GM12878 (cell line): ENCODE results near the gene SFN. TPM values are rescaled to one million over a fixed set of nuclear protein-coding genes. Genes with fewer than 3 reads are reported as not detected.

Experiments
- CBFB ChIP-seq: IDR thresholded peaks from 2 replicates; pipeline ENCODE4 v1.6.1; 2016; ENCODE audit warnings: antibody characterized with exemption, low read depth
- CEBPZ ChIP-seq: fragments of 150-350 bp; IDR thresholded peaks from 2 replicates; pipeline ENCODE4 v1.6.1; 2016; ENCODE audit warnings: low read depth, low read length
- FOXK2 ChIP-seq: fragments of 450-650 bp; IDR thresholded peaks from 2 replicates; pipeline ENCODE4 v1.6.1; 2017; ENCODE audit warnings: mild to moderate bottlenecking, moderate library complexity
- HDAC6 ChIP-seq: fragments of 200-600 bp; sonication (generic); IDR thresholded peaks from one replicate; pipeline ENCODE4 v1.8.0; 2017; ENCODE audit warnings: antibody characterized with exemption; ENCODE audit not compliant: unreplicated experiment
- IKZF2 ChIP-seq, 2 experiments: fragments of 450-650 bp; IDR thresholded peaks; 2 replicates each; pipeline ENCODE4 v1.6.1; 2017; ENCODE audit warnings: mild to moderate bottlenecking in 2 of 2, moderate library complexity in 2 of 2
- MTA3 ChIP-seq: IDR thresholded peaks from 2 replicates; pipeline ENCODE4 v1.6.1; 2012; ENCODE audit warnings: low read length, inconsistent platforms, borderline replicate concordance
- NFXL1 ChIP-seq: fragments of 450-650 bp; IDR thresholded peaks from 2 replicates; pipeline ENCODE4 v1.6.1; 2017; ENCODE audit warnings: antibody characterized with exemption, mild to moderate bottlenecking, borderline replicate concordance
- NFYB ChIP-seq: IDR thresholded peaks from 2 replicates; pipeline ENCODE4 v1.6.1; 2011; ENCODE audit warnings: low read depth, mild to moderate bottlenecking, low read length, improper control_type of control experiment, moderate library complexity; ENCODE audit not compliant: insufficient read depth
- RELA ChIP-seq: fragments of 450-650 bp; IDR thresholded peaks from 2 replicates; pipeline ENCODE4 v1.8.0; 2014; ENCODE audit warnings: borderline replicate concordance; ENCODE audit not compliant: partially characterized antibody
- SREBF1 ChIP-seq: IDR thresholded peaks from 2 replicates; pipeline ENCODE4 v1.6.1; 2012; ENCODE audit warnings: mild to moderate bottlenecking, low read length
- SRF ChIP-seq, 2 experiments: IDR thresholded peaks; 2 replicates each; pipeline ENCODE4 v1.6.1; 2011; ENCODE audit warnings: low read depth in 2 of 2, low read length in 2 of 2, mild to moderate bottlenecking in 1 of 2, moderate library complexity in 1 of 2
- SUPT20H ChIP-seq: IDR thresholded peaks from 2 replicates; pipeline ENCODE4 v1.6.1; 2011; ENCODE audit warnings: low read depth, mild to moderate bottlenecking, low read length, moderate library complexity, borderline replicate concordance; ENCODE audit not compliant: control insufficient read depth
- YBX1 ChIP-seq: fragments of 450-650 bp; IDR thresholded peaks from 2 replicates; pipeline ENCODE4 v1.6.1; 2016; ENCODE audit warnings: antibody characterized with exemption
- ZZZ3 ChIP-seq: IDR thresholded peaks from 2 replicates; pipeline ENCODE4 v1.6.1; 2011; ENCODE audit warnings: low read depth; ENCODE audit not compliant: control insufficient read depth, insufficient read length
- polyA plus RNA-seq, 11 experiments: library from polyadenylated mRNA; depleted of rRNA in 4 of 11; unstranded in 6 of 11; stranded (reverse) in 5 of 11; fragments of >200 nt; fragmentation: Nextera tagmentation in 4 of 11; fragmentation: Illumina TruSeq in 1 of 11; extraction: Ambion mirVana in 4 of 11; extraction: Trizol in 1 of 11; gene quantifications; 1 replicate in 1 of 11; 2 replicates in 10 of 11; pipeline versions ENCODE4 v1.2.1 to v1.2.3, GENCODE V29; 2011 to 2016; ENCODE audit warnings: inconsistent platforms in 2 of 11, missing spikeins in 2 of 11, low read depth in 1 of 11
- total RNA-seq, 4 experiments: library from RNA; depleted of rRNA in 3 of 4; stranded (reverse); fragments of >200 nt in 3 of 4; fragmentation: Illumina TruSeq in 1 of 4; extraction: Trizol in 1 of 4; gene quantifications; 2 replicates each; pipeline versions ENCODE4 v1.2.1 to v1.2.3, GENCODE V29; 2013 to 2021
- TF ChIP-seq, protein P1 (sequence below): fragments of 450-650 bp; IDR thresholded peaks from 2 replicates; pipeline ENCODE4 v1.6.1; 2016; ENCODE audit warnings: mild to moderate bottlenecking, moderate library complexity, borderline replicate concordance
- TF ChIP-seq, protein P2 (sequence below): IDR thresholded peaks from 2 replicates; pipeline ENCODE4 v1.6.1; 2012; ENCODE audit warnings: low read depth, low read length, improper control_type of control experiment
- TF ChIP-seq, protein P3 (sequence below): fragments of 450-650 bp; IDR thresholded peaks from 2 replicates; pipeline ENCODE4 v1.6.1; 2017; ENCODE audit warnings: mild to moderate bottlenecking

The SFN gene
- total and polyA plus RNA-seq, 10 of the 15 experiments (the other 5 are each of a cell fraction or from before 2014, with no cell fraction given): 0.19 to 2.9 (median 1.0) TPM

- no peak for TF ChIP-seq YBX1
- peak; percentile 75; the same call in 1 of the 2 replicates for TF ChIP-seq MTA3
- TF ChIP-seq ZZZ3: no peak
- TF ChIP-seq, protein P1, sequence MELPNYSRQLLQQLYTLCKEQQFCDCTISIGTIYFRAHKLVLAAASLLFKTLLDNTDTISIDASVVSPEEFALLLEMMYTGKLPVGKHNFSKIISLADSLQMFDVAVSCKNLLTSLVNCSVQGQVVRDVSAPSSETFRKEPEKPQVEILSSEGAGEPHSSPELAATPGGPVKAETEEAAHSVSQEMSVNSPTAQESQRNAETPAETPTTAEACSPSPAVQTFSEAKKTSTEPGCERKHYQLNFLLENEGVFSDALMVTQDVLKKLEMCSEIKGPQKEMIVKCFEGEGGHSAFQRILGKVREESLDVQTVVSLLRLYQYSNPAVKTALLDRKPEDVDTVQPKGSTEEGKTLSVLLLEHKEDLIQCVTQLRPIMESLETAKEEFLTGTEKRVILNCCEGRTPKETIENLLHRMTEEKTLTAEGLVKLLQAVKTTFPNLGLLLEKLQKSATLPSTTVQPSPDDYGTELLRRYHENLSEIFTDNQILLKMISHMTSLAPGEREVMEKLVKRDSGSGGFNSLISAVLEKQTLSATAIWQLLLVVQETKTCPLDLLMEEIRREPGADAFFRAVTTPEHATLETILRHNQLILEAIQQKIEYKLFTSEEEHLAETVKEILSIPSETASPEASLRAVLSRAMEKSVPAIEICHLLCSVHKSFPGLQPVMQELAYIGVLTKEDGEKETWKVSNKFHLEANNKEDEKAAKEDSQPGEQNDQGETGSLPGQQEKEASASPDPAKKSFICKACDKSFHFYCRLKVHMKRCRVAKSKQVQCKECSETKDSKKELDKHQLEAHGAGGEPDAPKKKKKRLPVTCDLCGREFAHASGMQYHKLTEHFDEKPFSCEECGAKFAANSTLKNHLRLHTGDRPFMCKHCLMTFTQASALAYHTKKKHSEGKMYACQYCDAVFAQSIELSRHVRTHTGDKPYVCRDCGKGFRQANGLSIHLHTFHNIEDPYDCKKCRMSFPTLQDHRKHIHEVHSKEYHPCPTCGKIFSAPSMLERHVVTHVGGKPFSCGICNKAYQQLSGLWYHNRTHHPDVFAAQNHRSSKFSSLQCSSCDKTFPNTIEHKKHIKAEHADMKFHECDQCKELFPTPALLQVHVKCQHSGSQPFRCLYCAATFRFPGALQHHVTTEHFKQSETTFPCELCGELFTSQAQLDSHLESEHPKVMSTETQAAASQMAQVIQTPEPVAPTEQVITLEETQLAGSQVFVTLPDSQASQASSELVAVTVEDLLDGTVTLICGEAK: peak; percentile 90
- TF ChIP-seq CBFB: peak; percentile 47; the same call in 1 of the 2 replicates
- 0 out of 2 replicates have a peak, but pooled peaks have one; percentile 14 for TF ChIP-seq CEBPZ
- no peak for TF ChIP-seq NFXL1
- no peak for TF ChIP-seq NFYB
- TF ChIP-seq IKZF2 (IDR thresholded peaks at IDR 0.05): no peak
- TF ChIP-seq FOXK2: no peak
- TF ChIP-seq SRF (IDR thresholded peaks at IDR 0.05; ENCODE audit: low read depth in 2 of 2, low read length in 2 of 2): no peak
- TF ChIP-seq, protein P2, sequence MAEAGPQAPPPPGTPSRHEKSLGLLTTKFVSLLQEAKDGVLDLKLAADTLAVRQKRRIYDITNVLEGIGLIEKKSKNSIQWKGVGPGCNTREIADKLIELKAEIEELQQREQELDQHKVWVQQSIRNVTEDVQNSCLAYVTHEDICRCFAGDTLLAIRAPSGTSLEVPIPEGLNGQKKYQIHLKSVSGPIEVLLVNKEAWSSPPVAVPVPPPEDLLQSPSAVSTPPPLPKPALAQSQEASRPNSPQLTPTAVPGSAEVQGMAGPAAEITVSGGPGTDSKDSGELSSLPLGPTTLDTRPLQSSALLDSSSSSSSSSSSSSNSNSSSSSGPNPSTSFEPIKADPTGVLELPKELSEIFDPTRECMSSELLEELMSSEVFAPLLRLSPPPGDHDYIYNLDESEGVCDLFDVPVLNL: no peak
- TF ChIP-seq RELA: no peak
- TF ChIP-seq, protein P3, sequence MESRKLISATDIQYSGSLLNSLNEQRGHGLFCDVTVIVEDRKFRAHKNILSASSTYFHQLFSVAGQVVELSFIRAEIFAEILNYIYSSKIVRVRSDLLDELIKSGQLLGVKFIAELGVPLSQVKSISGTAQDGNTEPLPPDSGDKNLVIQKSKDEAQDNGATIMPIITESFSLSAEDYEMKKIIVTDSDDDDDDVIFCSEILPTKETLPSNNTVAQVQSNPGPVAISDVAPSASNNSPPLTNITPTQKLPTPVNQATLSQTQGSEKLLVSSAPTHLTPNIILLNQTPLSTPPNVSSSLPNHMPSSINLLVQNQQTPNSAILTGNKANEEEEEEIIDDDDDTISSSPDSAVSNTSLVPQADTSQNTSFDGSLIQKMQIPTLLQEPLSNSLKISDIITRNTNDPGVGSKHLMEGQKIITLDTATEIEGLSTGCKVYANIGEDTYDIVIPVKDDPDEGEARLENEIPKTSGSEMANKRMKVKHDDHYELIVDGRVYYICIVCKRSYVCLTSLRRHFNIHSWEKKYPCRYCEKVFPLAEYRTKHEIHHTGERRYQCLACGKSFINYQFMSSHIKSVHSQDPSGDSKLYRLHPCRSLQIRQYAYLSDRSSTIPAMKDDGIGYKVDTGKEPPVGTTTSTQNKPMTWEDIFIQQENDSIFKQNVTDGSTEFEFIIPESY: no peak
- TF ChIP-seq HDAC6: no peak
- TF ChIP-seq SUPT20H: no peak
- no peak for TF ChIP-seq SREBF1
These were observed 26.9 kb downstream of the SFN start, which contains the start of gene GPN2 (continued) for GRCh38 chr1:26889551-26890466.
